ENCODE measurements around the gene NUP98. TPM values are rescaled to one million over a fixed set of nuclear protein-coding genes. Genes with fewer than 3 reads are reported as not detected.

The NUP98 gene
- polyA plus RNA-seq, 1 of the 3 experiments (the other 2 are of a cell fraction) = 56.4 TPM

GRCh38 chr11:3627291-3627690 is 170.1 kb downstream of the NUP98 start:
- H3K4me3 ChIP-seq (ENCODE audit: low read depth in 2 of 2, low read length in 1 of 2) = no peak overlapping the region
- H3K9me3 ChIP-seq = no peaks in the 10 kb centered on the region
- H3K27me3 ChIP-seq (ENCODE audit: insufficient read depth) = no peaks in the 10 kb centered on the region
- DNase-seq = no peak
- TF ChIP-seq FOSL2 (IDR thresholded peaks at IDR 0.05; ENCODE audit: borderline replicate concordance, low read depth) (0 out of 2 replicates have a peak, but pooled peaks have one; percentile 5), POLR2AphosphoS5 (IDR thresholded peaks at IDR 0.05; ENCODE audit: low read depth, low read length) (no peak)
- no peak overlapping the region for H2AFZ ChIP-seq (ENCODE audit: low read depth)
- no peaks in the 10 kb centered on the region for H3K9me2 ChIP-seq
- H3K4me1 ChIP-seq (ENCODE audit: control insufficient read depth in 1 of 2, insufficient read depth in 2 of 2, low read depth in 1 of 2, low read length in 1 of 2) = no peaks in the 10 kb centered on the region
- POLR2A ChIA-PET = no interaction called here
- H3K4me2 ChIP-seq = no peak overlapping the region
- H3K27ac ChIP-seq (ENCODE audit: low read depth in 2 of 2, low read length in 1 of 2) = peak overlapping the region in 1 of 2 experiments; percentile 38; a peak in 1 of 4 replicates
- 100% methylated on average over 1 of the region's 1 CpG for WGBS (ENCODE audit: low lambda C conversion rate)
- no peaks in the 10 kb centered on the region for H3K79me2 ChIP-seq (ENCODE audit: insufficient read depth)
- H3K9ac ChIP-seq = no peak overlapping the region
- CTCF ChIA-PET = no interaction called here
- H4K20me1 ChIP-seq (ENCODE audit: insufficient read depth) = no peaks in the 10 kb centered on the region
- no peaks in the 10 kb centered on the region for H3F3A ChIP-seq (replicated peaks; ENCODE audit: insufficient read depth)
- H3K36me3 ChIP-seq (replicated peaks in 1 of 2; ENCODE audit: control insufficient read depth in 1 of 2, insufficient read depth in 2 of 2, low read length in 1 of 2) = no peaks in the 10 kb centered on the region

- no peak for DNase-seq
- ChIA-PET CTCF (no interaction called here), POLR2A (no interaction called here)
- Histone ChIP-seq H3K36me3 (replicated peaks in 1 of 2; ENCODE audit: control insufficient read depth in 1 of 2, insufficient read depth in 2 of 2, low read length in 1 of 2) (no peaks in the 10 kb centered on the region), H3K4me1 (ENCODE audit: control insufficient read depth in 1 of 2, insufficient read depth in 2 of 2, low read depth in 1 of 2, low read length in 1 of 2) (no peaks in the 10 kb centered on the region), H3K27ac (ENCODE audit: low read depth in 2 of 2, low read length in 1 of 2) (peak overlapping the region in 1 of 2 experiments; percentile 38; a peak in 1 of 4 replicates), H3K79me2 (ENCODE audit: insufficient read depth) (no peaks in the 10 kb centered on the region), H3K9me3 (no peaks in the 10 kb centered on the region), H3K27me3 (ENCODE audit: insufficient read depth) (no peaks in the 10 kb centered on the region; the same call in 1 of the 2 replicates), H3K9me2 (no peaks in the 10 kb centered on the region), H2AFZ (ENCODE audit: low read depth) (no peak overlapping the region), H4K20me1 (ENCODE audit: insufficient read depth) (no peaks in the 10 kb centered on the region), H3K4me2 (no peak overlapping the region), H3F3A (replicated peaks; ENCODE audit: insufficient read depth) (no peaks in the 10 kb centered on the region), H3K9ac (no peak overlapping the region), H3K4me3 (ENCODE audit: low read depth in 2 of 2, low read length in 1 of 2) (no peak overlapping the region)
- WGBS (ENCODE audit: low lambda C conversion rate) = 87% methylated on average over 21 of the region's 23 CpGs
- TF ChIP-seq EZH2phosphoT487 (IDR thresholded peaks at IDR 0.05; ENCODE audit: borderline replicate concordance, low read depth) (no peak), FOXJ3 (CRISPR knock-in tag; IDR thresholded peaks at IDR 0.05) (no peak), ELF1 (IDR thresholded peaks at IDR 0.05) (no peak), NFIC (IDR thresholded peaks at IDR 0.05; ENCODE audit: borderline replicate concordance) (no peak), RXRA (IDR thresholded peaks at IDR 0.05; ENCODE audit: borderline replicate concordance, low read depth) (no peak), TCF12 (IDR thresholded peaks at IDR 0.05) (no peak), JUND (IDR thresholded peaks at IDR 0.05) (no peak), GABPA (IDR thresholded peaks at IDR 0.05; ENCODE audit: low read depth) (no peak)
These were observed 170.9 kb downstream of the NUP98 start for GRCh38 chr11:3626250-3626960.

Small RNA genes lying within 50 kb of the gene (small RNA-seq; reads per million reads assigned to genes)
- gene RF00019 (0 reads per million in 7 experiments), gene RNU6-1143P (0 to 0.52 (median 0) reads per million in 7 experiments), gene RNU7-50P (0 to 0.52 (median 0) reads per million in 7 experiments)

Other genes with a start within 250 kb of the NUP98 start
- gene ART5, start 155.6 kb downstream of the NUP98 start, polyA plus RNA-seq (2012; rRNA removed) = 0.58 and 0.59 TPM in 2 replicates
- not detected in 2 replicates for gene ART1, start 152.4 kb downstream of the NUP98 start, polyA plus RNA-seq (2012; rRNA removed)
- gene CHRNA10, start 126.2 kb downstream of the NUP98 start, polyA plus RNA-seq (2012; rRNA removed) = 1.1 TPM in 2 replicates
- 41.3 and 44.1 TPM in 2 replicates for gene PGAP2, start 11.0 kb upstream of the NUP98 start, polyA plus RNA-seq (2012; rRNA removed)
- 61.0 and 73.7 TPM in 2 replicates for gene RHOG, start 43.4 kb upstream of the NUP98 start, polyA plus RNA-seq (2012; rRNA removed)
- gene STIM1, start 58.1 kb upstream of the NUP98 start, polyA plus RNA-seq (2012; rRNA removed) = 21.8 and 29.5 TPM in 2 replicates

Data from SK-N-SH (cell line).